GM21526 (cell line): ENCODE measurements around the gene MACC1.
"Not testable (repeated sequence)": the region's sequence is repeated elsewhere in the genome, so short reads cannot be mapped to it uniquely, and the experiment has no call there.

Source experiments
- ATAC-seq: cut with Tn5 transposase; IDR thresholded peaks from one replicate; pipeline ENCODE4 v1.9.1; 2021; ENCODE audit warnings: moderate library complexity; ENCODE audit not compliant: unreplicated experiment, low FRiP score

Gene MACC1

DNA sequence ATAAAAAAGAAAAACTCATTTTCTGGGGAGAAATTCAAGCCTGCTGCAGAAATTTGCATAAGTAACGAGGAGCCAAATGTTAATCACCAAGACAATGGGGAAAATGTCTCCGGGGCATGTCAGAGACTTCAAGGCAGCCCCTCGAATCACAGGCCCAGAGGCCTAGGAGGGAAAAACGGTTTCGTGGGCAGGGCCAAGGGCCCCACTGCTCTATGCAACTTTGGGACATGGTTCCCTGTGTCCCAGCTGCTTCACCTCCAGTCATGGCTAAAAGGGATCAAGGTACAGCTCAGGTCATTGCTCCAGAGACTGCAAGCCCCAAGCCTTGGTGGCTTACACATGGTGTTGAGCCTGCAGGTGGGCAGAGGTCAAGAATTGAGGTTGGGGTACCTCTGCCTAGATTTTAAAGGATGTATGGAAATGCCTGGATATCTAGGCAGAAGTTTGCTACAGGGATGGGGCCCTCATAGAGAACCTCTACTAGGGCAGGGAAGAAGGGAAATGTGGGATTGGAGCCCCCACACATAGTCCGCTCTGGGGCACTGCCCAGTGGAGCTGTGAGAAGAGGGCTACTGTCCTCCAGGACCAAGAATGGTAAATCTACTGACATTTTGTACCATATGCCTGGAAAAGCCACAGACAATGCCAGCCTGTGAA lies 8.4 kb downstream of the MACC1 start:
- no peak for ATAC-seq

DNA sequence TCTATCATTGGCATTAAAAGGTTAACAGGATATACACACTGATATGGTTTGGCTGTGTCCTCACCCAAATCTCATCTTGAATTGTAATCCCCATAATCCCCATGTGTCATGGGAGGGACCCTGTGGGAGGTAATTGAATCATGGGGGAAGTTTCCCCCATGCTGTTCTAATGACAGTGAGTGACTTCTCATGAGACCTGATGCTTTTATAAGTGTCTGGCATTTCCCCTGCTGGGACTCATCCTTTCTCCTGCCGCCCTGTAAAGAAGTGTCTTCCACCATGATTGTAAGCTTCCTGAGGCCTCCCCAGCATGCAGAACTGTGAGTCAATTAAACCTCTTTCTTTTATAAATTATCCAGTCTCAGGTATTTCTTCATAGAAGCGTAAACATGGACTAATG lies 9.4 kb downstream of the MACC1 start:
- not testable (repeated sequence) for ATAC-seq

GRCh38 chr7:20206104-20206896 lies 10.9 kb downstream of the MACC1 start:
- no peak for ATAC-seq

DNA sequence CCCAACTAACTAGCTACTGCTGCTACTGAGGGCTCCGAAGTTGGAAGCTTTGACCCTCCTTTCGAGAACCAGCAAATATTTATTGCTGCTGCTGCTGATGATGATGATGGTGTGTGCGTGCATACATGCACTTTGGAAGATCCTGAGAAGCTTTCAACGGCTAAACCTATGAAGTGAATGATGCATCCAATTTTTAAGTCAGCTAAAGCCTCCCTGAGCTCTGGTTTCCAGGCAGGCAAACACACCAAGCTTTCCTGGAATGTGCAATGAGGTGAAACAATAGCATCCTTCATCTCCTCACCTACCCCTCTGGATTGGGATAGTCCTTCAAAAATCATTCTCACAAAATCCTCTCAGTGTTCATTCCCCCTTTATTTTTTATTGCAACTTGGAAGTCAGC lies 13.9 kb downstream of the MACC1 start:
- no peak for ATAC-seq

- ATAC-seq, result no peak
These were observed 15.8 kb downstream of the MACC1 start for GRCh38 chr7:20201380-20201779.

DNA sequence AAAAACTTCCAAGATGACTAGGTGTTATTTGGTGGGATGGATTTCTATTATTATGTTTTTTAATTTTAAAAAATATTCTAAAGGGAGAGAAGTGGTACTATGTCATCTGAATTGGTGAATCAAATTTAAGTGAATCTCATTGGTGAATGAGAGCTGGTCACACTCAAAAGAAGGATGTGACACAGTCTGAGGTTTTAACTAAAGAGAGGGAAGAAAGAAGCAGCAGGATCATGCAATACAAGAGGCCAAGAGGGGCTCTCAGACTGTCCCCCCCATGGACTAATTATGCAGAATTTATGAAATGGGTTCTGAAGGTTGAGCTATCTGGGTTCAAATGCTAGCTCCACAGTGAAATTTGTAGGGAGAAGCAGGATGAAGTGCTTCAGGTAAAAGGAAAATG lies 16.2 kb downstream of the MACC1 start:
- ATAC-seq, result no peak

GRCh38 chr7:20200361-20200760 lies 16.8 kb downstream of the MACC1 start:
- no peak for ATAC-seq

DNA sequence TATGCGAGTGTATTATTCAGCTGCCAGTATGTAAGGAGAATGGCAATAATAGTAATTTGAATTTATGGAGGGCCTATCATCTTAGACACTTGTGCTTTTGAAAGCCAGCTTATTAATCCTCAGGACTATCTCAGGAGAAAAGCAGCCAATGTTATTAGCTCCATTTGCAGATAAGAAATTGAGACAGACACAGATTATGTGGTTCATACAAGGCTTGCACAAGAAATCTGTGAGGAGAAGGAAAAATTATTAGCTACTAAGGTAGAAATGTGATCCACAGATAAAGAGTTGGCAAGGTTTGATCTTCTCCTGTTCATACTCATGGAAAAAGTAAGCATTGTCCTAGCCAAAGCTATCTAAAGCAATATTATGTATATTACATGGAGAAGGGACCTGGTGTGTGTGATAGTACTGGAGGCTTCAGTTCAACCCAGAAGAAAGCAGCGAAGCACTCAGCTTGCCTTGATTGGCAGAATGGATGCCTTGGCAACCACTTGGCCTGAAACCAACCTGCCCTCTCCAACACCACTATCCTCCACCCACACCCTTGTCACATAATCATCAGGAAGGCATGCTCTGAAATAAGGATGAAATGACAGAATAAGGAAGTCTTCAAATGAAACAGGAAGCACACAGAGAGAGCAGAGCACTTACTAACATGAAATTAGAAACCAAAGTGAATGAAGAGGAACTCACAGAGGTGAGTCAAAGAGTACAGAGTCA lies 18.0 kb downstream of the MACC1 start:
- peak; percentile 83 for ATAC-seq

DNA sequence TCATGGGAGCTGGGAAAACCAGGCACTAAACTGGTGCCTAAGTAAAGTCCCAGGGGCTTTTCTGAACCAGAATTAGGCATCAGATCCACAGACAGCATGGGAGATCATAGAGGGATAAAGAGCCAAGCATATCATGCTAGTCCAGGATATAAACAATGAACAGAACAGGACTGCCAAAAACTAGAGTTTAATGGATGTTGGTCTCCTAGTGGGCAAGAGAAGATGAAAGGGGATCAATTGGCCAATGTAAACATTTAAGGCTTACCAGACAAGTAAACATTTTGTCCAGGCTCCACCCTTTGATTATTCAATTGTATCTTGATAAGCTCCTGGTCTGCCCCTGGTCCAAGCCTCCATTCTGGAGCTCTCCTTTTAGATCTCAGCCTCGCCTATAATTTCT lies 18.9 kb downstream of the MACC1 start:
- no peak for ATAC-seq

GRCh38 chr7:20197837-20198236 lies 19.3 kb downstream of the MACC1 start:
- no peak for ATAC-seq

DNA sequence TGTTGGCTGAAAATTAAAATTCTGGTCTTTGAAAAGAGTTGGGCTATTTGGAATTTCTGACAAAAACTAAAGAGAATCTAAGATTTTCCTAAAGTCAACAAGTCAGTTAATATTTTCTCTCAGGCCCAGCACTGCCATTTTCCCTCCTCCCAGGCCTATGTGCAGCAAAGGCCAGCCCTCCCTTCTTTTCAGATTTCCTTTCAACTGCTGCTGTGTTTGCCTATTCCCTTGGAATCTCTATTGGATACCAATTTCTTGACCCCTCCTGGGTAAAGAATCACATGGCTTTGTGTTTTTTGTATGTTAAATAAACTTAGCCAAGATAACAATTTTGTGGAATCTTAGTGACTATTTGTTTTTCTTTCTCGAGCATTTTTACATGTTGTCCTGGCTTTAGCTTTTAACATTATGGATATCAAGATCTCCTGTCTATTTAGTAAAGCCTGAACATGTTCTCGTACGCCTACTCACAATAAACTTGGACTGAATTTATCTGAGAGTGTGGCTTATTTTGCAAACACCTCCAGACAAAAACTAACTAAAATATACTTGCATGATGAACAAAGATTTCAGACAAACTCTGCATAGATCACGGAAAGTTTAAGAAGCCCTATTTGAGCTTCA lies 19.9 kb downstream of the MACC1 start:
- no peak for ATAC-seq

GRCh38 chr7:20194343-20194995 lies 22.7 kb downstream of the MACC1 start:
- ATAC-seq, result no peak

DNA sequence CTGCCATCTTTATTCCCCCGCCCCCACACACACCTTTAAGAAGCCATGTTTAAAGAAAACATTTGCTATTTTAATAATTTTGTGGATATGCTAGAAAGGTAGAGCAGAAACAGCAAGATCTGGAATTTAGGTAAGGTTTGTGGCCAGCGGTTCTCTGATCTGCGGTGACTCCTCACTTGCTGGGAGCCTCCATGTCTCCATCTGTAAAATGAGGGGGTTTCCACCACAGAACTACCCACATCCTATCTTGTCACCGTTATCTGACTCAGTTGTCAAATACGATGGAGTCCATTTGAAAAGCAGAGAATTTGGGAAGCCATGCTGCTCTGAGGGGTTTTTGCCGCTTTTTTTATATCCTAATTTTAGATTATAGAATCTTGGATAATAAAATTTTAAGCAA lies 23.3 kb downstream of the MACC1 start:
- ATAC-seq, result no peak

GRCh38 chr7:20193242-20193777 lies 23.9 kb downstream of the MACC1 start:
- ATAC-seq, result peak; percentile 75

- ATAC-seq, result no peak
These were observed 25.8 kb downstream of the MACC1 start for GRCh38 chr7:20191391-20191869.

GRCh38 chr7:20190560-20191390 lies 26.4 kb downstream of the MACC1 start:
- ATAC-seq, result no peak

DNA sequence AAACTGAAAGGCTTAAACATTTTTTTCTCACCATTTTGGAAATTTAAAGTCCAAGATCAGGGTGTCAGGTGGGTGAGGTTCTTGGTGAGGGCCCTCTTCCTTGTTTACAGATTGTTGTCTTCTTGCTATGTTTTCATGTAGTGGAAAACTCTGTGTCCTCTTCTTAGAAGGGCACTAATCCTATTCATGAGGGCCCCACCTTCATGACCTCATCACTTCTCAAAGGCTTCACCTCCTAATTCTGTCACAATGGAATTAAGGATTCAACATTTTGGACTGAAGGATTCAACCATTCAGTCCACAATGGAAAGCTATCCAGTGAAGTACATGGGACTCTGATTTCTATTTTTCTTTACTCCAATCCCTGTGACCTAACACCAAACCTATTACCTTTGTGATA lies 27.3 kb downstream of the MACC1 start:
- ATAC-seq, result no peak

- ATAC-seq, result no peak
These were observed 28.6 kb downstream of the MACC1 start for GRCh38 chr7:20188567-20188966.

DNA sequence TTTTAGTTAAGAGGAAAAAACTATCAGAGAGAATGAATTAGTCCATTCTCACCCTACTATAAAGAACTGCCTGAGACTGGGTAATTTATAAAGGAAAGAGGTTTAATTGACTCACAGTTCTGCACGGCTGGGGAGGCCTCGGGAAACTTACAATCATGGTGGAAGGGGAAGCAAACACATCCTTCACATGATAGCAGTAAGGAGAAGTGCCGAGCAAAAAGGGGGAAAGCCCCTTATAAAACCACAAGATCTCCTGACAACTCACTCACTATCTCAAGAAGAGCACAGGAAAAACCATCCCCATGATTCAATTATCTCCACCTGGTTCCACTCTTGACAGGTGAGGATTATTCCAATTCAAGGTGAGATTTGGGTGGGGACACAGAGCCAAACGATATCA lies 29.3 kb downstream of the MACC1 start:
- not testable (repeated sequence) for ATAC-seq
